GM20431 (cell line): ENCODE measurements around the gene KLK12.

Experiments used
- in situ Hi-C: fragments of 300-500 bp; cut with MseI, MboI; formaldehyde crosslinking; loops from one replicate; pipeline ENCODE4 v1.15.0; 2020; ENCODE audit warnings: low sequenced_read_pairs; ENCODE audit not compliant: unreplicated experiment

KLK12 gene, protein sequence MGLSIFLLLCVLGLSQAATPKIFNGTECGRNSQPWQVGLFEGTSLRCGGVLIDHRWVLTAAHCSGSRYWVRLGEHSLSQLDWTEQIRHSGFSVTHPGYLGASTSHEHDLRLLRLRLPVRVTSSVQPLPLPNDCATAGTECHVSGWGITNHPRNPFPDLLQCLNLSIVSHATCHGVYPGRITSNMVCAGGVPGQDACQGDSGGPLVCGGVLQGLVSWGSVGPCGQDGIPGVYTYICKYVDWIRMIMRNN

DNA sequence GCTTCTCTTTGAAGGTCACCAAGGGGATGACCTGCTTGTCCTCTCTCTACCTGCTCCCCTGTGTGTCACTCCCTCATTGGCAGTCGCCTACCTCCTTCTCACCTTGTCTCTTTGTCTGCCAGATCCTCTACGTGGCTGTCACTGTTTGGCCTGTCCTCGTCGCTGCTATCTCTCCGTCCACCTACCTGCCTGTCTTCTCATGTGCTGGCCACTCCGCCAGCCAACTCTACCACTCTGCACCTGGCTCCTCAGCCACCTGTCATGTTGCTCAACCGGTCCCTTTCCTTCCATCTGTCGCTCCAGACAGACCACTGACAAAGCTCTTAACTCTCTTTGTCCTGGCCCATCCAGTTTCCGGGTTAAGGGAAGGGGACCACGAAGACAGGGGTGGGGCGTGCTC is at the start of gene KLK12:
TSS of gene KLK12 (minus strand) at position 299 of the 400 bp plus-strand sequence. CDS start 381 bp downstream, outside the sequence.
- in situ Hi-C loops = no loop called here

DNA sequence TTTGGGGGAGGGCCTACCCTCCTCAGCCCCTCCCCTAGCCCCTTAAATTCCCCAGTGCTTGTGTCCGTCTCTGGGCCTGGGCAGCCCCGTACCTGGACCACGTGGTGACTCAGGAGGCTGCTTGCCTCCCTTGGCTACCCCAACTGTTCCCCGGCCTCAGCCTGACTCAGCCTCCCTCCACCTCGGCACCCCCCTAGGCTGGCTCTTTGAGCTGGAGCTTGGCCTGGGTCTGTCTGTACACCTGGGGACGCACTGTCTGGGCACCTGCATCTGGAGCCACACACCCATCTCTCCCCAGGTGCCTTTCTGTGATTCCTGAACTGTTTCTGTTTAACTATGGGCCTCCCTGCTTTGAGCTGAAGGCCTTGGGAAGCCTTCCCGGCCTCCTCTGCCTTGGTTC is 49.7 kb upstream of the KLK12 start:
- in situ Hi-C loops = no loop called here

DNA sequence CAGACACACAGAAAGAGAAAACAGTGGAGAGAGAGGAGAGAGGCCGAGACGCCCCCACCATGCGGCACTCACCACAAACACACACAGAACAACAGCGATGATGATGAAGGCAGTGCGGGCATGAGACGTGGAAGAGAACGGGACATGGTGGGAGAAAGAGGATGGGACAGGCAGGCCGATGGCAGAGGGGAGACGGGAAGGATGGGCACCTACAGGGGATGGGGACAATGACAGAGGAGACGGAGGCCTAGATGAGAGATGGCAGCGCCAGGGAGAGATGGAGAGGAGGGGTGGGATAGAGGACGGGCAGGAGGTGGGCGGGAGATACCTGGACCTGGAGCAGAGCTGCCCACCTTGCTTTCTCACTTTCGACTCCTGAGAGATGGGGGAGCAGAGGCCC is 49.0 kb upstream of the KLK12 start:
- in situ Hi-C loops = no loop called here

DNA sequence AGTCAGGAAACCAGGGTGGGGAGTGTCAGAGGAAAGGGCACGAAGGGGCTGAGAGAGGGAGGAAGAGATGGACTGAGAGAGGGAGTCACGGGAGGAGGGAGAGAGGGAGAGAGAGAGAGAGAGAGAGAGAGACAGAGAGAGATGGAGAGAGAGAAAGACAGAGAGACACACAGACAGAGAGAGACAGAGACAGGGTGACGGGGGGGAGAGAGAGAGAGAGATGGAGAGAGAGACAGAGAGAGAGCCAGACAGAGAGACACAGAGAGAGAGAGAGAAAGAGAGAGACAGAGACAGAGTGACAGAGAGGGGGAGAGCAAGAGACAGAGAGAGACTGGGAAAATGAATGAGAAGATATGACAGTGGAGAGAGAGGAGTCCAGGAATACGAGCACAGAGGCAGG is 48.4 kb upstream of the KLK12 start:
- in situ Hi-C loops = no loop called here

DNA sequence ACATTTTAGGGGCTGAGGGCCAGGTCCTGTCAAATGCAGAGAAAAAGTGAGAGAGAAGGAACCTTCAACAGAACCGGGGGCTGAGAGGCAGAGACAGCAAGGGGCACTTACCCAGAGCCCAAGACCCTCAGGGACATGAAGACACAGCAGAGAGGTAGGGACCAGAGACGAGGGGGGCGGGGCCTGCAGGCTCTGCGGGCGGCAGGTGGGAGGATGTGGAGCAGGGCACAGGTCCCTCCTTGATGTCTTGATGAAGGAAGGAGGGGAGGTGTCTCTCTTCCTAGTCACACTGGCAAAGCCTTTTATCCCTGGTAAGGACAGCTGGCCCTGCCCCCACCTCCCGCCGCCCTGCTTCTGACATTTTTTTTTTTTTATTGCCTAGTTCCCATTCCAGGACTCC is 47.8 kb upstream of the KLK12 start, which contains the start of gene KLK14:
TSS of gene KLK14 (minus strand) at position 277 of the 400 bp plus-strand sequence. CDS start at position 4, 273 bp downstream.
- in situ Hi-C loops = no loop called here

DNA sequence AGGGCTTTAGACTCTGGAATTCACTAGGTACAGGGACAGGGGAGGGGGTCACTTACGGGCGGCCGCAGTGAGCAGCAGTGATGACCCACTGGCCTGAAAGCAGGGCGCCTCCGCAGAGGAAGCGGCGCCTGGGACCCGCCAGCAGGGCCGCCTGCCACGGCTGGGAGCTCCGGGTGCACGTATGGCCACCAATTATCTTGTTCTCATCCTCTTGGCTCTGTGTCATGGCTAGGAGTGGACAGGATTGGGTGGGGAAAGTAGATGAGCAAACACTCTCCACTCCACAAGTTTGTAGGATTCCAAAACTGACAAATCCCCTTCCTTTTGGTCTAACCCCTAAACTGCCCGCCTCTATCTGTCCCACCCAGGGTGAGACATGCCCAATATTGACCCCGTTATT is 46.7 kb upstream of the KLK12 start:
- in situ Hi-C loops = no loop called here

DNA sequence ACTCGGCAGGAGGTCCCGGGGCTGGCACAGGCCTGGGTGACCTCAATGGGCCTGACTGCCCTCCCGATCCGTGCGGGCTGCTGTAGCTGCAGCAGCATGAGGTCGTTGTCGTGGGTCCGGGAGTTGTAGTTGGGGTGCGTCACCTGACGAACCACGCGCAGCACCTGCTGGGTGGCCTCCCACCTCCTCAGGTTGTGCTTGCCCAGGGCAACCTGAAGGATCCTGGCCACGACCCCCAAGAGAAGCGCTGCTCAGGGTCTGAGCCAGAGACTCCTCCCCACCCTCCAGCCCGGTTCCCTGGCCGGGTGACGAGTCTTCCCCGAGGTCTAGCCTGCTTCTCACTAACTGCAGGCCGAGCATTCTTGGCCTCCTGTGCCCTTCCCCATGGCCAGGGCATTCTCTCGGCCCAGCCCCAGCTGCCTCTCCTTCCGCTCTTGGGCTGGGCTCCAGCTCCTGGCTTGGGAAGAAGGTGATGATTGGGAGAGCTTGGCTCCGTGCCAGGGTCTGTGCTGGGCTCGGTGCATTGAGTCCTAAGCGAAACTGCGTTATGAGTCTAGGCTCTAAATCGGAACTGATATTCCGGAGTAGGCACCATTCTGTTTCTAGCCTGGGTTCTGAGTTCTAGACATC is 44.8 kb upstream of the KLK12 start:
- in situ Hi-C loops = no loop called here

DNA sequence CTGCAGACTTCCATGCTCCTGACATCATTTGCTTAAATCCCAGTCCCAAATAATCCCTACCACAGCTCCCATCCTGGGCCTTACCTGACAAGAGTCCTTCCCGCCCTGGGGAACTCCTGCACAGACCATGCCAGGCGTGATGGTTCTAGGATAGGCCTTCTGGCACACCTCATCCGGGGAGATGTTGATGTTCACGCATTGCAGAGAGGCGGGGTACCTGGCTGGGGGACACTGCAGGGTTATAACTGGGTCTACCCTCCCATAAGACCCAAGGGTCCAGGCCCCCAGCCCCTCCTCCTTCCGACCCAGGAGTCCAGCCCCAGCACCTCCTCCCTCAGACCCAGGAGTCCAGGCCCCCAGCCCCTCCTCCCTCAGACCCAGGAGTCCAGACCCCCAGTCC is 43.9 kb upstream of the KLK12 start:
- in situ Hi-C loops = no loop called here

DNA sequence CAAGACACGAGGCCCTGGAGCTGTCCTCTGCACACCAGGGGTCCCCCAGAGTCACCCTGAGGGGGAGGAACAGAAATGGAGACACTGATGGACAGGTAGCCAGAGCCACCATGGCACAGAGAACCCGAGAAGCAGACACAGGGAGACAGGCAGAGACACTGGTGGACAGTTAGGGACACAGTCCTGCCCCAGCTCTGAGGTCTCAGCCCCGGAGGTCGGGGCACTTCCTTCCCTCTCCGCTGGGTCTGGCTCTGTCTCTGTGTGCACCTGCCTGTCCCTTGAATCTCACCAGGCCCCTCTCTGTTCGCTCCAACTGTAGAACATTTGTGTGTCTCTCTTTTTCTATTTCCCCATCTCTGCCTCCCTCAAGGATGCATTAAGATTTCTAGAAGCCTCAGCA is 43.3 kb upstream of the KLK12 start:
- in situ Hi-C loops = no loop called here

DNA sequence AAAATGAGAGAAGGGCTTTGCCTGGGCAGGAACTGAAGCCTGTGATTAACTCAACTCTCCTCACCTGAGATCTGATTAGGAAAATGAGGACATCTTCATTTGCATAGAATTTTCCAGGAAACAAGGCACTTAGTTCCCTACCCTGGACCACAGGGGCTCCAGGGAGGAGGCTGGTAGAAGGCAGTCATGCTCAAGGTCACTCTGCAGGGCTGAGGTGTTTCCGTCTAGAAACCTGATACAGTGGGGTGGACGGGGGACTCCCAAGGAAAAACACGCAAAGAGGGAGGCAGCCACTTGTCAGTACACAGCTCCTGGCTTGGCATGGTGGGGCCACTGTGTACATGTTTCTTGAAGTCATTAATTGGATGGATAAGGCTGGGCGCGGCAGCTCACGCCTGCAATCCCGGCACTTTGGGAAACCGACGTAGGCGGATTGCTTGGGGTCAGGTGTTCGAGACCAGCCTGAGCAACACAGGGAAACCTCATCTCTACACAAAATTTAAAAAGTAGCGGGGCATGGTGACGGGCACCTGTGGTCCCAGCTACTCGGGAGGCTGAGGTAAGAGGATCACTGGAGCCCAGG is 41.9 kb upstream of the KLK12 start:
- in situ Hi-C loops = no loop called here

DNA sequence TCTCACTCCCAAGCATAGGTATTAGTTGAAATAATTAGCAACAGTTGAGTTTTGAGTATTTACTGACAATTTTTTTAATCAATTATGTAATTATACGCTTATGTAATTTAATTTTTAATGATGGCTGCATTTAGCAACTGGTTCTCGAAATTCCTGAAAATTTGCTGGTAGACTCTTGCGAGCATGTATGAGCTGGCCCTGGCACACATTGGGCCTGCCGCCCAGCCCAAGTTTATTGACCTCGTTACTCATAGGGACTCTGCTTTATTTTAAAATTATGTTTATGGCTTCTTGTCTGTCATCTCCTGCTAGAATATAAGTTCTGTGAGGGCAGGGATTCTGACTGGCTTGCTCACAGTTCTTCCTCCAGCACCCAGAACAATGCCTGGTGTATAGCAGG is 41.2 kb upstream of the KLK12 start:
- in situ Hi-C loops = no loop called here

DNA sequence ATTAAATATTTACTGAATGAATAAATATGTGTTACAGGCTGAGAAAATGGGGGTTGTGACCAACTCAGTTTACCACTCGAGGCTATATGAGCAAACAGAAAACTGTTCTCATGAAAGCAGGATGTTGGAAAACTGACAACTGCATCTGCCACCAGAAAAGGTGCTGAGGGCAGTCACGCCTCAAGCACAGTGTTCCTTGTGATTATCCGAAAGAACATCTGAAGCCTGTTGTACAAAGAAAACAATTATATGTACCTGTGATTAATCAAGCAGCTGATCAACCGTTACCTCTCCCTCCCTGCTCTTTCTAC is 36.2 kb upstream of the KLK12 start:
- in situ Hi-C loops = no loop called here

DNA sequence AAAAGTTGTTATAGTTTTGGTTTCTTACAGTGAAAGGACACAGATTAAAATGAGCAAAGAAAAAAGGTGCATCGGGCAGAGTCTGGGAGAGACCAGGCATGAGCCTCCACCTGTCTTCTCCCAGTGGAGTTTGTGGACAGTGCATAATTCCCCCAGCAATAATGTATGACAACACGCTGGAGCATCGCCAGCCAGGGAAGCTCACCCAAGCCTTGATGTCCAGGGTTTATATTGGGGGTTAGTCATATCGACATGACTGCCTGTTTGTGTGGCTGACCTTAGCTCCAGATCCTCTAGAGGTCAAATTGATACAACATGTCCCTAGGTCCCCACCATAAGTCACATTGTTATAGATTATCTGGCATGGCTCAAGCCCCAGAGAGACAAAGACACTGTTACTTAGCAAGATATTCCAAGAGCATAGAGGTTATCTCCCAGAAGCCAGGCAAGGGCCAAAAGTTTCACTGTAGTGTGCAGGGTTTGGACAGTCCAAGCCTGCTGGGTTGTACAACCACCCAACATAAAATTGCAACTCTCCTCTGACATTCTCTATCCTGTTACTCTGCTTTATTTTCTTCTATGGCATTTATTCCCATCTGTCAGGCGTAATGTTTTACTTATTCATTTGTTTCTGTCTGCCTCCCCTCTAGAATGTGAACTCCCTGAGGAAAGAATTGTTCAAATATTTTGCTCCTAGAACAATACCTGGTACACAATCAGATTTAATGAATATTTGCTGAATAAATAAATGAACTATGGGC is 35.7 kb upstream of the KLK12 start:
- in situ Hi-C loops = no loop called here

DNA sequence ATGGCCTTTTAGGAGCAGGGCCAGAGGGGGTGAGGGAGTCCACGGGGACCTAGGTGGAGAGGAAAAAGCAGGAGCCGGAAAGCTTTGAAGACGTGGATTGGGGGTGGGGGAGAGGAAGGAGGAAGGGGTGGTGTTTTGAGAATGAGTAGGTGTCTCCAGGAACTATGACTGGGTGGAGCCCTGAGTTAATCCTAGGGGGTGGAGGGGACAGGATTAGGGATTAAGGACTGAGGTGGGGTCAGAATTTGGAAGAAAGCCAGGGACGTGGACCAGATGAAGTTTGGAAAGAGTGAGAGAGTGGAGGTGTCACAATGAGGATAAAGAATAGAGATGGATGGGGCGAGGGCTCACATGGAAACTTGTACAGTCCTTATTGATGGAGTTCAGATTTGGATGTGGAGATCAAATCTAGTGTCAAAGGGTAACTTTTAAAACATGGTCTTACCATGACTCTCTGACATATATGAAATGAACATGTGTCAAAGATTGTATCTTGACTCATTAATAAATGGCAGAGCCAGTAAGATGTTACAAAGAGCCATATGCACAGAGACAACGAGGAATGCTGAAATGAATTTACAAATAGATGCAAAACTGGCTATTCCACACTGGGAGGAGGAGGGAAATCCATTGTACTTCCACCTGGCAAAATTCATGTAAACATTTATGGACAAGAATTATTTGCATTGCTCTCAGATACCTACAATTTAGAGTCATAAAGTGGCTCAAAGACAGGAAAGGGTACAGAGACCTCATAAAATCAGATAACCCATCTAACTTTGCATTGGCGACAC is 31.8 kb upstream of the KLK12 start:
- in situ Hi-C loops = no loop called here

DNA sequence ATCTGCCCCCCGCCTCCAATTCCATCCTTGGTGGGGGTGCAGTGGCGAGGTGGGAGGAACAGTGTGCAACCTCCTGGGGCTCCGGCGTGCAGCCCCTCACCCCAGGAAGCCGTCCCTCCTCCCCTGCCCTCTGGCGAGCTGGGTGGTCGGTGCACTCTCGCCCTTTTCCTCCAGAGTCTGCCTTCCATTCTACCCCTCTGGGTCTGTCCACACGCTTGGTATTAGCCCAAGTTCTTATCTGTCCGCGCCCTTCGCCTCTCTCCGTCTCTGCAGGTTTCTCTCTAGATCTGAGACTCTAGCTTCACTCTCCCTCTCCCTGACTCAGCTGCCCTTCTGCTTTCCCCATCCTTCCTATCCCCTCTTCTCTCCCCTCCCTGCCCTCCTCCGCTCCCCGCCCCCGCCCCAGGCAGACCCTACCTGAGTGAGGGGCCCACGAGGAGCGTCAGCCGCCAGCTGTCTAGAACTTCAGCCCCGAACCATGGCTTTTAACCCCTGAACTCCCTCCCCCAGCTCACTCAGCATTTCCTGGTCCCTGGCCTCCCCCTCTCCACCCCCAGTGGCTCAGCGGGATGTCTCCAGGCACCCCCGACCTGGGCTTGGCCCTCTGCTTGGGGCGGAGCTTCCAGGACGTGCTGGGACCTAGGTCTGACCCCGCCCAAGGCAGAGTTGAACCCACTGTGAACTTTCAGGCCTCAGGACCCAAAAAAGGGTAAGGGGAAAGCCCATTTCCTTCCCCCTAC is 30.6 kb upstream of the KLK12 start:
- in situ Hi-C loops = no loop called here

DNA sequence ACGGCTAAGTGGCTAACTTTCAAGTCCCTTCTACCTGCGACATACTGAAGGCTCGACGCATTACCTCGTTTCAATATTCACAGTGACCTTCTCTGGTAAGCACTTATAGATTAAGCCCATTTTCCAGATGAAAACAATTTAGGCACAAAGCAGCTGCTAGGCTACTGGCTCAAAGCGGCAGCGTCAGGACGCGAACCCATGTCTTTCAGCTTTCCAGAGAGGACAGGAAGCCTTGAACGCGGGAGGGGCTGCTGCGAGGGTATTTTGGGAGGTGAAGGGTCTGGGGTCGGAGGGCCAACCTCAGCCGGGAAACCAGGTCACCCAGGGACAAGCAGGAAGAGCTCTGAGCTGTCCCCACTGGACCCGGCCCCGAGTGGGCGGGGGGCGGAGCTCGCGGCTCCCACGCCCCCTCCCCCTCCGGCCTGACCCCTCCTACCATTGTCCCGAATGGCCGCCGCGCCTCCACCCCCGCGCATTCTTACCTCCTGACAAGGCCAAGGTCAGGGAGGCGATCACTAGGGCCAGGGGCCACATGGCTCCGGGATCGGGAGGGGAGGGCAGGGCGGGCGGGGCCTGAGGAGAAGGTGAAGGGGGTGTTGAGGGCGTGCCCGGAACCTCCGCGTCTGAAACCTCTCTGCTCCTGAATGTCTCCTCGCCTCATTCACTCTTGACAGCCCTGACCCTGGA is 29.9 kb upstream of the KLK12 start, which contains the start of gene KLK13:
TSS of gene KLK13 (minus strand) at position 559 of the 687 bp plus-strand sequence. CDS start at position 534, 25 bp downstream.
- in situ Hi-C loops = no loop called here

DNA sequence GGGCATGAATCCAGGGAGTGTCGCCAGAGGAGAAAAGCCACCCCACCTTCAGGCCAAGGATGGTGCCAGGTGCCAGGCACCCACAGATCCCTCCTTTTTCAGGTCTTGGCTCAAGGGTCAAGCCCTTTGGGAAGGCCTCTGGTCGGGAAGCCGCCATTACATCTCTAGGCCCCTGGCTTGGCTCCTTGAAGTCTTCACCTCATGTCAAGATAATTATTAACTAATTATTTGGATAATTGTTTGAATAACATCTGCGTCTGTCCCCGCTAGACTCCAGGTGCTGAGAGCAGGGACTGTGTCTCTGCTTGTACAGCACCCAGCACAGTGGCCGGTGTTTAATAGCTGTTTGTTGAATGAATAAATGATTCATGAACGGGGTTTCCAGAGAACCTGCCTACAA is 28.9 kb upstream of the KLK12 start:
- in situ Hi-C loops = no loop called here

DNA sequence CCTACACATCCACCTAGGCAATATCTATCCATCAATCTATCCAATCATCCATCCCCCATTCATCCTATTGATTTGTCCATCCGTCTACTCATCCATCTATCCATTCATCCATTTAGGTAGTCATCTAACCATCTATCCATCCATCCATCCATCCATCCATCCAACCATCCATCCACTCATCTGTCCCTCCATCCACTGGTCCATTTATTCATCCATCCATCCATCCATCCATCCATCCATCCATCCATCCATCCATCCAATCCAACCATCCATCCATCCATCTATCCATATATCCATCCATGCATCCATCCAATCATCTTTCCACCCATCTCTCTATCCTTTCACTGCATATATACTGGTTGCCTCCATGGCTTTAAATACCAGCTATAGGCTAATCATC is 26.2 kb upstream of the KLK12 start:
- in situ Hi-C loops = no loop called here

DNA sequence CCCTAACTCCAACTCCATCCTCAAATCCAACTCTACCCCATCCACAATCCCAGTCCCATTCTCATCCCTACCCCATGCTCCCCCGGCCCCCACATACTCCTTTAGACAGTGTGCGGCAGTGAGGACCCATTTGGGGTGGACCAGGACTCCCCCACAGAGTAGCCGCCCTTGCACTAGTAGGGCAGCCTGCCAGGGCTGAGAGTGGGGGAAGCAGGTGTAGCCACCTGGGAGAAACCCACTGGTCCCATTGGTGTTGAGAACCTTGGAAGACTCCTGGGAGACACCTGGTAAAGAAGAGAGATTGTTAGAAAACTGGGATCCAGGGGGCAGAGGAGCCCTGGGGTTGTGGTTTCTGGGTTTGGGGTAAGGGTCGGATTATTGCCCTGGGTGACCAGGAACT is 25.5 kb upstream of the KLK12 start:
- in situ Hi-C loops = no loop called here
